Measurements from ENCODE around the gene CCRL2.

DNA sequence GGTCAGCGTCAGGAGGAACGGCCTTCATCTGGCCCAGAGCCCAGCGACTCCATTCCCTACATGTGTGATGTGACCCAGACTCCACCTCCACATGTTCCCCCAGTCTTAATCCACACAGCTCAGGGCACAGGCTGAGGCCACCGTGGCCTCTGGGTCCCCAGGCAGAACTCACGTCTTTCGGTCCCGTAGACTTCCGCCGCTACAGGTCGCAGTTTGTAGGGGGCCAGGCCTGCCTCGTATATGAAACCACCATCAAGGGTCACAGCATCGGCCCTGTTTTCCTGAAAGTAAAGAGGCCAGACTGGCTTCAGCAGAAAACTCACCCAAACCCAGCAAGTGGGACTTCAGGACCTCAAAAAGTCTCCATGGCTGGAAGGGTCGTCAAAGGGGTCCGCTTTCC lies 49.1 kb downstream of the CCRL2 start:
- TF ChIP-seq, protein P1, sequence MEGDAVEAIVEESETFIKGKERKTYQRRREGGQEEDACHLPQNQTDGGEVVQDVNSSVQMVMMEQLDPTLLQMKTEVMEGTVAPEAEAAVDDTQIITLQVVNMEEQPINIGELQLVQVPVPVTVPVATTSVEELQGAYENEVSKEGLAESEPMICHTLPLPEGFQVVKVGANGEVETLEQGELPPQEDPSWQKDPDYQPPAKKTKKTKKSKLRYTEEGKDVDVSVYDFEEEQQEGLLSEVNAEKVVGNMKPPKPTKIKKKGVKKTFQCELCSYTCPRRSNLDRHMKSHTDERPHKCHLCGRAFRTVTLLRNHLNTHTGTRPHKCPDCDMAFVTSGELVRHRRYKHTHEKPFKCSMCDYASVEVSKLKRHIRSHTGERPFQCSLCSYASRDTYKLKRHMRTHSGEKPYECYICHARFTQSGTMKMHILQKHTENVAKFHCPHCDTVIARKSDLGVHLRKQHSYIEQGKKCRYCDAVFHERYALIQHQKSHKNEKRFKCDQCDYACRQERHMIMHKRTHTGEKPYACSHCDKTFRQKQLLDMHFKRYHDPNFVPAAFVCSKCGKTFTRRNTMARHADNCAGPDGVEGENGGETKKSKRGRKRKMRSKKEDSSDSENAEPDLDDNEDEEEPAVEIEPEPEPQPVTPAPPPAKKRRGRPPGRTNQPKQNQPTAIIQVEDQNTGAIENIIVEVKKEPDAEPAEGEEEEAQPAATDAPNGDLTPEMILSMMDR (IDR thresholded peaks at IDR 0.05), result no peak
- no peak for TF ChIP-seq POLR2A (IDR thresholded peaks at IDR 0.05)

All from uterus (tissue), 2 donors.